ENCODE results near the gene PDYN.

- TF ChIP-seq CTCF (IDR thresholded peaks at IDR 0.05; ENCODE audit: borderline replicate concordance, extremely low read depth, low read length, poor library complexity, severe bottlenecking) (no peak), EZH2 (IDR thresholded peaks at IDR 0.05; ENCODE audit: borderline replicate concordance, low read depth, low read length, severe bottlenecking) (no peak)
These were observed 58.0 kb downstream of the PDYN start for GRCh38 chr20:1935696-1936366.
